ENCODE data around the gene INPP5B.
A peak's percentile ranks its signal among the peaks of the same experiment; 100 is the strongest.

The INPP5B gene

GRCh38 chr1:37866491-37866890 is 80.4 kb downstream of the INPP5B start:
- DNase-seq, result no peak

- DNase-seq, result no peak
Observed at GRCh38 chr1:37865348-37866120, 81.3 kb downstream of the INPP5B start.

GRCh38 chr1:37862330-37862729 is 84.5 kb downstream of the INPP5B start:
- DNase-seq, result no peak

- no peak for DNase-seq
Observed at GRCh38 chr1:37861151-37861550, 85.7 kb downstream of the INPP5B start.

GRCh38 chr1:37860346-37860666 is 86.5 kb downstream of the INPP5B start:
- DNase-seq, result no peak

- DNase-seq, result peak; percentile 98
Observed at GRCh38 chr1:37859507-37860345, 87.1 kb downstream of the INPP5B start, which contains the start of gene MTF1. Gene MTF1 (minus strand): TSS chr1:37859592. CDS start chr1:37857658, 1,934 bp downstream.

- no peak for DNase-seq
Observed at GRCh38 chr1:37858931-37859506, 87.8 kb downstream of the INPP5B start.

- no peak for DNase-seq
Observed at GRCh38 chr1:37854406-37854805, 92.4 kb downstream of the INPP5B start.

- no peak for DNase-seq
Observed at GRCh38 chr1:37853157-37853556, 93.7 kb downstream of the INPP5B start.

GRCh38 chr1:37851782-37852210 is 95.1 kb downstream of the INPP5B start:
- no peak for DNase-seq

GRCh38 chr1:37851262-37851661 is 95.6 kb downstream of the INPP5B start:
- no peak for DNase-seq

GRCh38 chr1:37850352-37850955 is 96.4 kb downstream of the INPP5B start:
- no peak for DNase-seq

- no peak for DNase-seq
Observed at GRCh38 chr1:37849480-37849879, 97.4 kb downstream of the INPP5B start.

- DNase-seq, result no peak
Observed at GRCh38 chr1:37846647-37847339, 100.1 kb downstream of the INPP5B start.

- DNase-seq, result no peak
Observed at GRCh38 chr1:37845786-37846185, 101.1 kb downstream of the INPP5B start.

- no peak for DNase-seq
Observed at GRCh38 chr1:37845049-37845646, 101.7 kb downstream of the INPP5B start.

- DNase-seq, result no peak
Observed at GRCh38 chr1:37844536-37844935, 102.3 kb downstream of the INPP5B start.

- no peak for DNase-seq
Observed at GRCh38 chr1:37841652-37842051, 105.2 kb downstream of the INPP5B start.

GRCh38 chr1:37840711-37841110 is 106.1 kb downstream of the INPP5B start:
- no peak for DNase-seq

GRCh38 chr1:37839676-37840075 is 107.2 kb downstream of the INPP5B start:
- no peak for DNase-seq

GRCh38 chr1:37836788-37837187 is 110.1 kb downstream of the INPP5B start:
- DNase-seq, result no peak

- no peak for DNase-seq
Observed at GRCh38 chr1:37831809-37832208, 115.0 kb downstream of the INPP5B start.

Measured in NCI-H345 (cell line).